HEK293 (cell line): Measurements from ENCODE around the gene INPP5A.

ENCODE experiments used
- TF ChIP-seq, protein P1 (sequence below): fragments of 450-650 bp; formaldehyde crosslinking; IDR thresholded peaks from 2 replicates; pipeline ENCODE4 v1.5.1; 2016; ENCODE audit warnings: missing biosample characterization, missing genetic modification characterization
- TF ChIP-seq, protein P2 (sequence below): IDR thresholded peaks from 2 replicates; pipeline ENCODE4 v1.6.1; 2011; ENCODE audit warnings: mild to moderate bottlenecking, low read depth, low read length, borderline replicate concordance

DNA sequence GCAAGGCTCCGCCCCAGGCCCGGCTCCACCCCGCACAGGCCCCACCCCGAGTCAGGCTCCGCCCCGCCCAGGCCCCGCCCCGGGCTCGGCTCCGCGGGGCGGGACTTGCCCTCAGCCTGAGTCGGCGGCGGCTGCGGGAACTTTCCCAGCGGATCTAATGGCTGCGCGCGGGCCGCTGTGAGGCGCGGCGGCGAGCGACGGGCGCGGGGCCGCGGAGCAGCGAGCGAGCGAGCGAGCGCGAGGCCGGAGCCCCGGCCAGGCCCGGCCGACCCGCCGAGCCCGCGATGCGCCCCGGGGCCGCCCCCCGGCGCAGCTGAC, at the start of gene INPP5A:
- TF ChIP-seq, protein P1, sequence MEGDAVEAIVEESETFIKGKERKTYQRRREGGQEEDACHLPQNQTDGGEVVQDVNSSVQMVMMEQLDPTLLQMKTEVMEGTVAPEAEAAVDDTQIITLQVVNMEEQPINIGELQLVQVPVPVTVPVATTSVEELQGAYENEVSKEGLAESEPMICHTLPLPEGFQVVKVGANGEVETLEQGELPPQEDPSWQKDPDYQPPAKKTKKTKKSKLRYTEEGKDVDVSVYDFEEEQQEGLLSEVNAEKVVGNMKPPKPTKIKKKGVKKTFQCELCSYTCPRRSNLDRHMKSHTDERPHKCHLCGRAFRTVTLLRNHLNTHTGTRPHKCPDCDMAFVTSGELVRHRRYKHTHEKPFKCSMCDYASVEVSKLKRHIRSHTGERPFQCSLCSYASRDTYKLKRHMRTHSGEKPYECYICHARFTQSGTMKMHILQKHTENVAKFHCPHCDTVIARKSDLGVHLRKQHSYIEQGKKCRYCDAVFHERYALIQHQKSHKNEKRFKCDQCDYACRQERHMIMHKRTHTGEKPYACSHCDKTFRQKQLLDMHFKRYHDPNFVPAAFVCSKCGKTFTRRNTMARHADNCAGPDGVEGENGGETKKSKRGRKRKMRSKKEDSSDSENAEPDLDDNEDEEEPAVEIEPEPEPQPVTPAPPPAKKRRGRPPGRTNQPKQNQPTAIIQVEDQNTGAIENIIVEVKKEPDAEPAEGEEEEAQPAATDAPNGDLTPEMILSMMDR (tag by site-specific recombination) = no peak
- TF ChIP-seq, protein P2, sequence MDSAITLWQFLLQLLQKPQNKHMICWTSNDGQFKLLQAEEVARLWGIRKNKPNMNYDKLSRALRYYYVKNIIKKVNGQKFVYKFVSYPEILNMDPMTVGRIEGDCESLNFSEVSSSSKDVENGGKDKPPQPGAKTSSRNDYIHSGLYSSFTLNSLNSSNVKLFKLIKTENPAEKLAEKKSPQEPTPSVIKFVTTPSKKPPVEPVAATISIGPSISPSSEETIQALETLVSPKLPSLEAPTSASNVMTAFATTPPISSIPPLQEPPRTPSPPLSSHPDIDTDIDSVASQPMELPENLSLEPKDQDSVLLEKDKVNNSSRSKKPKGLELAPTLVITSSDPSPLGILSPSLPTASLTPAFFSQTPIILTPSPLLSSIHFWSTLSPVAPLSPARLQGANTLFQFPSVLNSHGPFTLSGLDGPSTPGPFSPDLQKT = no peak
